ENCODE data around the gene AKT3. TPM values are rescaled to one million over a fixed set of nuclear protein-coding genes. Genes with fewer than 3 reads are reported as not detected.
A peak's percentile ranks its signal among the peaks of the same experiment; 100 is the strongest.

AKT3 gene
- total and polyA plus RNA-seq, 2 of the 8 experiments (the other 6 are each of a cell fraction or from before 2014, with no cell fraction given), result 6.0 to 36.4 TPM

DNA sequence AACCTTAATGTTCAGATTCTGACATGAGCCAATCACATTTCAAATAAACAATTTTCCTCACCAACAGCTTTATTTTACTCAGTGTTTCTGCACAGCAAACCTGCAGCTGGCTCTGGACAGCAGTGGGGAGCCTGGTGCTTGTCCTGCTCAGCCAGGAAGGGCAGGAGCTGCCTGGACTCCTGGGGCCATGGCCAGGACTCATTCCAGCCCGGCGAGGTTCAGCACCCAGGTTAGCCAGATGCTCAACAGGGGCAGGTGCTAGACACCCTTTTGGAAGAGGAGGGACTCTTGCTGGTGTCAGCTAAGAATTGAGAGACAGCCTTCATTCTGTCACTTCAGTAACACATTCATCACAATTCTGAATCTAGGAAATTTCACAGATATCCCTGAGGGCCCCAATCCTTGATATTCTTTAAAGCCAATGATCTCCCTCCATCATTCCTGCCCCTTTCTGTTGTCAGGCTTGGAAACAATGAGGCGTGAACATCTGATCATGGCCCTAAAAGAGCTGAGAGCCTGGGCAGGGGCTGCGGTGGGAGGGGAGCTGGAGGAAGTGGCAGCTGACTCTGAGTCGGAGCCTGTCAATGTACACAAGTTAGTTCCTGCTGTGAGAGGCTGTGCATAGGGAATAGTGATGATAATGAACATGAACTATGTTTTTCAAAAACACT, 342.9 kb downstream of the AKT3 start:
- FAIRE-seq, result no peak
- H4K20me1 ChIP-seq (replicated peaks in 1 of 2; ENCODE audit: control insufficient read depth in 1 of 2, insufficient read depth in 2 of 2, low read length in 2 of 2), result no peaks in the 10 kb centered on the region
- H2AFZ ChIP-seq (ENCODE audit: low read length), result no peak overlapping the region
- no peak overlapping the region for H3K14ac ChIP-seq (ENCODE audit: insufficient read length)
- H3K36me3 ChIP-seq (ENCODE audit: control insufficient read depth in 2 of 4, insufficient read depth in 4 of 4, low read length in 3 of 4), result no peaks in the 10 kb centered on the region; a peak in 2 of 8 replicates
- H4K8ac ChIP-seq (ENCODE audit: extremely low read depth, insufficient read depth, low read length), result no peak overlapping the region
- no peak overlapping the region for H2BK120ac ChIP-seq (replicated peaks; ENCODE audit: low read depth, low read length)
- no peak overlapping the region for H3K4me3 ChIP-seq (ENCODE audit: extremely low read depth in 1 of 4, insufficient read depth in 2 of 4, low read depth in 3 of 4, low read length in 4 of 4)
- DNase-seq (ENCODE audit: low read depth in 1 of 2, low spot score in 2 of 2), result no peak
- H3K9ac ChIP-seq (replicated peaks in 1 of 4; ENCODE audit: extremely low read depth in 1 of 4, low read depth in 3 of 4, low read length in 3 of 4), result no peak overlapping the region
- H3K79me2 ChIP-seq (ENCODE audit: control insufficient read depth in 1 of 2, insufficient read depth in 2 of 2, low read length in 2 of 2), result no peaks in the 10 kb centered on the region
- CTCF ChIA-PET (ENCODE audit: partially characterized antibody), result interaction anchor here (0.7 to 1.9 kb wide), 6 partner anchors 11 to 727 kb away, joined by 3 to 9 read pairs (median 3); no protein-coding TSS in a partner anchor
- H3K4me1 ChIP-seq (replicated peaks in 1 of 4; ENCODE audit: control insufficient read depth in 3 of 4, insufficient read depth in 4 of 4, low read length in 3 of 4), result peaks cover 0 to 12% (median 6%) of the 10 kb centered on the region in 4 experiments; a peak in 6 of 7 replicates
- POLR2A ChIA-PET (ENCODE audit: partially characterized antibody), result no interaction called here
- no peak overlapping the region for H2AK5ac ChIP-seq (ENCODE audit: low read depth, low read length)
- no peak overlapping the region for H2BK5ac ChIP-seq (ENCODE audit: low read depth, low read length)
- no peaks in the 10 kb centered on the region for H3K9me3 ChIP-seq (ENCODE audit: insufficient read depth in 2 of 2, low read depth in 1 of 2, low read length in 1 of 2)
- WGBS, 2 experiments (ENCODE audit: extremely low coverage in 1 of 2, insufficient coverage in 1 of 2, insufficient read length in 1 of 2, insufficient replicate concordance in 2 of 2, low coverage in 1 of 2, low lambda C conversion rate in 2 of 2, missing lambda C conversion rate in 1 of 2), result 81% methylated on average over 5 of the region's 5 CpGs; no CpG with 5 or more reads in 1 of the 2 experiments
- H4K5ac ChIP-seq (ENCODE audit: insufficient read length, low read depth, low read length), result no peak overlapping the region
- H3K56ac ChIP-seq (replicated peaks; ENCODE audit: insufficient read length, low read depth, low read length), result no peak overlapping the region
- no peak overlapping the region for H2BK20ac ChIP-seq (ENCODE audit: low read length)
- H4K91ac ChIP-seq (replicated peaks; ENCODE audit: insufficient read length, low read length), result no peak overlapping the region
- H3K18ac ChIP-seq (ENCODE audit: extremely low read depth, low read length), result no peak overlapping the region
- H3K79me1 ChIP-seq (ENCODE audit: low read depth, low read length), result no peaks in the 10 kb centered on the region
- no peak overlapping the region for H3K23ac ChIP-seq (ENCODE audit: insufficient read length)
- H3K4ac ChIP-seq (replicated peaks; ENCODE audit: insufficient read length, low read depth, low read length), result no peak overlapping the region
- peak overlapping the region; percentile 50; the same call in 1 of the 2 replicates for H2BK12ac ChIP-seq (ENCODE audit: low read depth, low read length)
- no peaks in the 10 kb centered on the region for H3K27me3 ChIP-seq (replicated peaks in 1 of 4; ENCODE audit: control insufficient read depth in 3 of 4, extremely low read depth in 1 of 4, insufficient read depth in 3 of 4, low read length in 3 of 4)
- H3K27ac ChIP-seq (ENCODE audit: low read depth, low read length), result no peak overlapping the region
- H3K4me2 ChIP-seq (ENCODE audit: insufficient read depth in 1 of 2, low read depth in 2 of 2, low read length in 2 of 2), result no peak overlapping the region
- H3K23me2 ChIP-seq (ENCODE audit: low read depth, low read length), result no peaks in the 10 kb centered on the region
- no peak overlapping the region for H2BK15ac ChIP-seq (ENCODE audit: low read length)
- TF ChIP-seq CHD1 (IDR thresholded peaks at IDR 0.05; ENCODE audit: low read depth, low read length), result no peak
- TF ChIP-seq SUZ12 (IDR thresholded peaks at IDR 0.05; ENCODE audit: low read length), result no peak
- no peak for TF ChIP-seq YY1 (IDR thresholded peaks at IDR 0.05; ENCODE audit: low read depth, low read length)
- TF ChIP-seq POLR2AphosphoS5 (IDR thresholded peaks at IDR 0.05; ENCODE audit: low read depth, low read length), result no peak
- TF ChIP-seq CREB1 (IDR thresholded peaks at IDR 0.05), result no peak
- no peak for TF ChIP-seq EGR1 (IDR thresholded peaks at IDR 0.05; ENCODE audit: borderline replicate concordance, low read depth, low read length)
- TF ChIP-seq SIN3A (conservative IDR thresholded peaks at IDR 0.05 in 1 of 2, IDR thresholded peaks at IDR 0.05 in 1 of 2; ENCODE audit: low read depth in 1 of 2, low read length in 2 of 2), result no peak
- TF ChIP-seq, protein P1, sequence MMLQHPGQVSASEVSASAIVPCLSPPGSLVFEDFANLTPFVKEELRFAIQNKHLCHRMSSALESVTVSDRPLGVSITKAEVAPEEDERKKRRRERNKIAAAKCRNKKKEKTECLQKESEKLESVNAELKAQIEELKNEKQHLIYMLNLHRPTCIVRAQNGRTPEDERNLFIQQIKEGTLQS (IDR thresholded peaks at IDR 0.05; ENCODE audit: insufficient read depth, low read depth, low read length), result no peak
- TF ChIP-seq SP1 (IDR thresholded peaks at IDR 0.05; ENCODE audit: low read depth, low read length), result no peak
- no peak for TF ChIP-seq KDM1A (IDR thresholded peaks at IDR 0.05; ENCODE audit: borderline replicate concordance, low read length)
- TF ChIP-seq NANOG (IDR thresholded peaks at IDR 0.05; ENCODE audit: insufficient read depth, low read depth, low read length, poor library complexity, severe bottlenecking), result no peak
- TF ChIP-seq NRF1 (IDR thresholded peaks at IDR 0.05; ENCODE audit: low read depth, low read length), result no peak
- TF ChIP-seq EP300 (IDR thresholded peaks at IDR 0.05; ENCODE audit: borderline replicate concordance in 1 of 2, low read depth in 2 of 2, low read length in 2 of 2), result no peak

Data from H1 (cell line).